Upper lobe of left lung (tissue), 4 donors: ENCODE results near the gene MYO1E.

ENCODE experiments used
- CTCF ChIP-seq, 6 experiments: fragments of 450-650 bp in 4 of 6; fragments of 200-600 bp in 2 of 6; sonication (generic) in 2 of 6; IDR thresholded peaks; one replicate each; pipeline ENCODE4 v1.5.1; 2016 to 2019; ENCODE audit warnings: antibody characterized with exemption in 6 of 6
- POLR2A ChIP-seq, 4 donors: fragments of 450-650 bp; IDR thresholded peaks; one replicate each; pipeline ENCODE4 v1.5.1; 2016 to 2017; ENCODE audit warnings: antibody characterized with exemption in 4 of 4, mild to moderate bottlenecking in 2 of 4
- POLR2AphosphoS5 ChIP-seq, 2 donors: sonication (generic); formaldehyde crosslinking; IDR thresholded peaks; one replicate each; pipeline ENCODE4 v1.5.1; 2017; ENCODE audit warnings: antibody characterized with exemption in 2 of 2

GRCh38 chr15:59155431-59155830, 217.2 kb downstream of the MYO1E start:
- TF ChIP-seq CTCF (IDR thresholded peaks at IDR 0.05) = no peak
- TF ChIP-seq POLR2AphosphoS5 (IDR thresholded peaks at IDR 0.05) = no peak
- no peak for TF ChIP-seq POLR2A (IDR thresholded peaks at IDR 0.05)
